Measurements from ENCODE around the gene SLC36A3. TPM values are rescaled to one million over a fixed set of nuclear protein-coding genes. Genes with fewer than 3 reads are reported as not detected.

SLC36A3 gene
- total RNA-seq: not detected in 2 replicates

DNA sequence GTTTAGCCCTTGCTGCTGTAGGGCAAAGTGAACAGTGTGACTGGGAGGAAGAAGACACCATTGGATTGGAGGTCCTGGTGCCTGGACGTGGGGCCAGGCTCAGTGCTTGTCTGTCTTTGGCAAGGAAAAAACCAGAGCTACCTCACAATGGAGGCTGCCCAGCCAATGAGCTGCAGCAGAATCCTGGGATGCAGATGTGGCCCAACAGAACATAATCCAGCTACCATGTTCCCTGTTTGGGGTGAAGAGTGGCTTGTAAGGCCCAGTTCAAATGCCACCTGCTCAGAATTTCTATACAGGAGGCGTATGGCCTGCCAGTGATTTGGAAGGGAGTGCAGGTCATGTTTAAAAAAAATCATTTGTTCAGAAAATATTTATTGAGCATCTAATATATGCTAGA, at the start of gene SLC36A3:
Gene SLC36A3 (minus strand): TSS at position 101 of the 400 bp plus-strand sequence. CDS start 412 bp downstream, outside the sequence.
- no peak within 1 kb of the TSS for H3K27ac Mint-ChIP-seq
- H3K4me1 Mint-ChIP-seq: no peaks in the 10 kb centered on the region
- no peak within 1 kb of the TSS for H3K4me3 Mint-ChIP-seq
- DNase-seq: no peak
- H3K36me3 Mint-ChIP-seq (ENCODE audit: low read depth): no peaks in the 10 kb centered on the region
- no peaks in the 10 kb centered on the region for H3K9me3 Mint-ChIP-seq
- H3K27me3 Mint-ChIP-seq: peaks cover 44% of the 10 kb centered on the region
- intact Hi-C loops (cut with micrococcal nuclease): no loop called here

DNA sequence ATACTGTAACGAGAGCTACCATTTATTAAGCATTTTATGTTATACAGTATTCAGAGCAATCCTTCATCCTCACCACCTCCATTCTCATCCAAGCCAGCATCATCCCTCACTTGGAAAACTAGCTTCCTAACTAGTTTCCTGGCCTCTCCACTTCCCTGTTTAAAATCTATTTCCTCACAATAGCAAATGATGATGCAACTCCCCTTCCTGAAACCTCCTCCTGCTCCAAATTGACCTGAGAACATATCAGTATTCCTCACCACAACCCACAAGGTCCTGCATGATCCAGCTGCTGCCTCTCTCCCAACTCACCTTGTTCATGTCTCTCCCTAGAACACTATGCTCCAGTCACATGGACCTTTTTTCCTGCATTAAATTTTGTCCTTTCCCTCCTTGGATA, 48.1 kb upstream of the SLC36A3 start:
- Mint-ChIP-seq H3K9me3 (no peaks in the 10 kb centered on the region), H3K4me3 (no peak overlapping the region), H3K4me1 (no peaks in the 10 kb centered on the region), H3K27ac (no peak overlapping the region), H3K36me3 (ENCODE audit: low read depth) (no peaks in the 10 kb centered on the region), H3K27me3 (peaks cover 16% of the 10 kb centered on the region)
- intact Hi-C loops (cut with micrococcal nuclease): no loop called here
- DNase-seq: no peak

DNA sequence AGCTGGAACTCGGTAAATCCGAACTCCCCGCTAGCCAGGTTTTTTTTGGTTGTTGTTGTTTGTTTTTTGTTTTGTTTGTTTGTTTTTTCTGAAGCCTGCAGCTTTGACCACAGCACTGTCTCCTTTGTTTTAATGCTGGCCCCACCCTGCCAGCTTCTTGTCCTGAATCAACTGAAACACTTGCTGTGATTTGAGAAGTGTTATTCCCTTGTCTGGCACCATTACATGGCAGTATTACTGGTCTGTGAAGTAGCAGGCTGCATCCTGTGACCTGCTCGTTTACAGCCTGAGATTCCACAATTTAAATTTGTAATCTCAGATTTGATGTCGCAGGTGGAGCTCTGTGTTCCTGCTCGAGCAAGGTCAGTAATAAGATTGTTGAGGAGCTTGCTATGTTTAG, 45.2 kb upstream of the SLC36A3 start:
- peaks cover 17% of the 10 kb centered on the region for H3K27me3 Mint-ChIP-seq
- no peak overlapping the region for H3K27ac Mint-ChIP-seq
- no peak for DNase-seq
- no peaks in the 10 kb centered on the region for H3K36me3 Mint-ChIP-seq (ENCODE audit: low read depth)
- H3K4me1 Mint-ChIP-seq: no peaks in the 10 kb centered on the region
- intact Hi-C loops (cut with micrococcal nuclease): no loop called here
- H3K4me3 Mint-ChIP-seq: no peak overlapping the region
- no peaks in the 10 kb centered on the region for H3K9me3 Mint-ChIP-seq

DNA sequence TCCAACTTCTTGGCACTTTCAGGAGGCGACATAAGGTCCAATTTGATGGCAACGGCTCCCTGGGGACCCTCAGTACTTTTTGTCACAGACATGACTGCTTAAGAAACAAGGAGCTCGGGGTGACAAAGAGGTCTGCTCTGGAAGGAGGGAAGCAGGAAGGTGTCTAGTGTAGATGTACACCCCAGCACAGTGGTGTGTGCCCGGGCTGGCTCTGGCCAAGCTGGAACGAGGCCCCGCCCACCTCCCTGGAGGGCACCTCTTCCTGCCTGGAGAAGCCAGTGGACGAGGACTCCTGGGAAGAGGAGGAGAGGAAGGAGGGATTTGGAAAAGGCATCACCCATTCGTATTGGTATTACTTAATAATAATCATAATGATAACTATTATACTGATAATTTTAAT, 43.8 kb upstream of the SLC36A3 start, which contains the start of gene SLC36A2:
Gene SLC36A2 (minus strand): TSS at position 191 of the 400 bp plus-strand sequence. CDS start 99 bp downstream, at position 92.
- no peaks in the 10 kb centered on the region for H3K36me3 Mint-ChIP-seq (ENCODE audit: low read depth)
- no peak for DNase-seq
- H3K27me3 Mint-ChIP-seq: peaks cover 15% of the 10 kb centered on the region
- H3K4me1 Mint-ChIP-seq: no peaks in the 10 kb centered on the region
- H3K27ac Mint-ChIP-seq: no peak within 1 kb of the TSS
- no peak within 1 kb of the TSS for H3K4me3 Mint-ChIP-seq
- intact Hi-C loops (cut with micrococcal nuclease): no loop called here
- H3K9me3 Mint-ChIP-seq: no peaks in the 10 kb centered on the region

DNA sequence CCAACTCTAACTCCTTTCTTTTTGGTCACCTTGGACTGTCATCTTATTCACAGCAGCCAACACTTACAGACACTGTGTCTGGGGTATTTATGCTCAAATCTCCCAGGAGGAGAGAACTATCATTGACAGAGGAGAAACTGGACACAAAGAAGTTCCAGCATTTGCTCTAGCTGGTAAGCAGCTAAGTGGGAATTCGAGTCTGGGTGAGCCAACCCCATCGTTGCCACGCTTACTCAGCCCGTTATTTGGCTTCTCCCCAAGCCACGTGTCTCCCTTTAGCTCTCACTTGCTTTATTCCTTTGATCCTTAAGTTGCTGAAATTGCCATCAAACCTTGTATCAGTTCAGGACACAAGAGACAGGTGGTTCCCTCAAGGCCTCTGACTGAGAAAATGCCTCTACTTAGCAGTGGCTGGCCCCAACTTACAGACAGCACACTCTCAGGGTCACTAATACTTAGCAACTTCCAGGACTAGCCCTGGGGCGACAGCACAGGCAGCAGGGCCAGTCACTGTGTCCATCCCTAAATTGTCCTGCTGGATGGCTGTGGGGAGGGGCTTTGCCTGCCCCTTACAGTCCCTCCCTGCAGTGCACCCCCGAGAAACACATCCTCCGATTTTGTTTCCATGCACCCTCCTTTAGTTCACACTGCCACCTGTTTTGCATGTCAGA, 42.4 kb upstream of the SLC36A3 start:
- Mint-ChIP-seq H3K36me3 (ENCODE audit: low read depth) (no peaks in the 10 kb centered on the region), H3K27ac (no peak overlapping the region), H3K4me3 (no peak overlapping the region), H3K9me3 (no peaks in the 10 kb centered on the region), H3K4me1 (no peaks in the 10 kb centered on the region), H3K27me3 (peaks cover 14% of the 10 kb centered on the region)
- no peak for DNase-seq
- intact Hi-C loops (cut with micrococcal nuclease): no loop called here

DNA sequence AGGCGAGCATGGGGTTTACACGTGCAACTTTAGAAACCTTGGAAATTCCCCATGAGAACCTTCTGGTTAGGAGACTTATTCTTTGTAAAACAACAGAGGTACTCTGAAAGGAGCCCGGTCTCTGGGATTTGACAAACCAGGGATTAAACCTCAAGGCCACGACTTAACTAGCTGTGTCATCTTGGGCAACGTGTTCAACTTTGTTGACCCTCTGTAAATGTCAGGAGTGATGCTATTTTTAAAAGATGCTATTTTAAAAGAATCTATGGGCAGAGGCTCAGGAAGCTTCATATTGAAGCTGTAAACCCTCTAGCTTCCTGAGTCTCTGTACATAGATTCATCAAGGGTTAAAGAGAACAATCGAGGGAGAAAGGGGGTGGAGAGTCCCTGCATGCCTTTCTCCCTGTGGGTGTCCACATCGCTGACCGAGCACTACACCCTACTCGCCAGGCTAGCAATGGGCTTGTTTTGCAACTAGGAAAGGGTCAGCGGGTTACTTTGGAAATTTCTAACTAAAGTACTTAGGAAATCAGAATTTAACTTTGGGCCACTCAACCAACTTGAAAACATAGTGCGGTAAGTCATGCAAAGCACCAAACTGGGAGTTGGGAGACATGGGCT, 41.7 kb upstream of the SLC36A3 start:
- Mint-ChIP-seq H3K36me3 (ENCODE audit: low read depth) (no peaks in the 10 kb centered on the region), H3K4me3 (no peak overlapping the region), H3K27me3 (peaks cover 16% of the 10 kb centered on the region), H3K4me1 (no peaks in the 10 kb centered on the region), H3K9me3 (no peaks in the 10 kb centered on the region), H3K27ac (no peak overlapping the region)
- DNase-seq: no peak
- intact Hi-C loops (cut with micrococcal nuclease): no loop called here

DNA sequence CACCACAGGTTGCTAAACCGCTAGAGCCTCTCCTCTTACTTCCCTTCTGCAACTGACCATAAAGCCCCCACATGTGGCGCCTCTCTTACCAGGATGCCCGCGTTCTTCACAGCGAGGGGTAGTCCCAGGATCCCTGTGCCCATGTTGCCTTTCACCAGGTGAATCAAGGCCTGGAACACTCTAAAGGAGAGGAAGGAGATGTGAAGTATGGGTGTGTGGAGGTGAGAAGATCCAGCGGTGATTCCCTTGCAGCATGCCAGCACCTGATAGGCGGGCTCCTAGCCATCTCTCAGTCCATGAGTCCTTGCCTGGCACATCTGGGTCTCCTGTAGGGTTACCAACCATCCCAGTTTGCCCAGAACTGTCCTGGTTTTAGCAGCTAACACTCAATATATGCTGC, 40.5 kb upstream of the SLC36A3 start:
- no peaks in the 10 kb centered on the region for H3K36me3 Mint-ChIP-seq (ENCODE audit: low read depth)
- H3K4me3 Mint-ChIP-seq: no peak overlapping the region
- no peaks in the 10 kb centered on the region for H3K4me1 Mint-ChIP-seq
- no peak for DNase-seq
- no peaks in the 10 kb centered on the region for H3K9me3 Mint-ChIP-seq
- H3K27ac Mint-ChIP-seq: no peak overlapping the region
- intact Hi-C loops (cut with micrococcal nuclease): no loop called here
- peaks cover 22% of the 10 kb centered on the region for H3K27me3 Mint-ChIP-seq

DNA sequence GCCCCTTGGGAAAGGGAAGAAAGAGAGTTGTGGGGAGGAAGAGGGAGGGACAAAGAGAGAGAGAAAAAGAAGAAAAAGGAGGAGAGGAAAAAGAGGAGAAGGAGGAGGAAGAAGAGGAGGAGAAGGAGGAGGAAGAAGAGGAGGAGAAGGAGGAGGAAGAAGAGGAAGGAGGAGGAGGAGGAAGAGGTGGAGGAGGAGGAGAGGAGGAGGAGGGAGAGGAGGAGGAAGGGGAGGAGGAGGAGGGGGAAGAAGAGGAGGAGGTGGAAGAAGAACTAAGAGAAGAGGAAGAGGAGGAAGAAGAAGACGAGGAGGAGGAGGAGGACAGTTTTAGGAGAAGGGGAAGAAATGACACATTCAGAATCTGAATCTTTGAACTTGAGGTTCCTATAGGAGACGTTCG, 36.4 kb upstream of the SLC36A3 start:
- Mint-ChIP-seq H3K27me3 (peaks cover 28% of the 10 kb centered on the region), H3K36me3 (ENCODE audit: low read depth) (no peaks in the 10 kb centered on the region), H3K27ac (no peak overlapping the region), H3K4me1 (no peaks in the 10 kb centered on the region), H3K9me3 (no peaks in the 10 kb centered on the region), H3K4me3 (no peak overlapping the region)
- DNase-seq: no peak
- intact Hi-C loops (cut with micrococcal nuclease): no loop called here

DNA sequence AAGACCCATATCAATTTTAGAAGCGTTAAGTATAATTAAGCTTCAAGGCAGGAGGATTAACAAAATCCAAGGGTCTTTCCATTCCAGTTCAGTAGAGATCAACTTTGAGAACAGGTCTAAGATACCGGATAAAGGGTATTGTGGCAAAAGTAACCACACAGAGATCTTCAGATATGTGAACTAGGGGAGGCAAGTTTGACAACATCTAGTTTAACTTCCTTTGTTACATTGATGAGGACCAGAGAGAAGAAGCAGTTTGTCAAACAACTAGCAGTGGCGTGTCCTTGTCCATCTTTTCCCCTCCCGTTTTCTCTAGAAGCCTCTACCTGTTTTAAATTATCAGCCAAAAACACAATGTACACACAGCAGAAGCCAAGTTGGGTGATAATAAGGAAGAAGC, 35.2 kb upstream of the SLC36A3 start:
- no peak for DNase-seq
- Mint-ChIP-seq H3K4me3 (no peak overlapping the region), H3K4me1 (no peaks in the 10 kb centered on the region), H3K9me3 (no peaks in the 10 kb centered on the region), H3K27ac (no peak overlapping the region), H3K36me3 (ENCODE audit: low read depth) (no peaks in the 10 kb centered on the region), H3K27me3 (peaks cover 25% of the 10 kb centered on the region)
- intact Hi-C loops (cut with micrococcal nuclease): no loop called here

DNA sequence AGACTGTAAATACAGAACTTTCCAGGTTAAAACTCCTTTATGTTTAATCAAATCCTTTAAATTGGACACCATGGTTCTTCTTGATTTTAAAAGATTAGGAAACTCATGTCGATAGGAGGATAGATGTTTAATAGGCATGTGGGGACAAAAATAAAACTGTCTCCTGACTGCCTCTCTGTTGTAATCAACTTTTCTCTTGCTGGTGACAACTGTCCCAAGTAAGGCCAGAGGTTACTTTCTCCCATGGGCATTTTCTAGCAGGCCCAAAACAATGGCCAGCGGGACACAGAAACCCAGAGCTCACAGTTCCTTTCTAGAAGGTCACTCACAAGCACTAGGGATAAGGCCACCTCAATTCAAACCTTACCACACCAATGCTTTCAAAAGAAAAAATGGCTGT, 29.3 kb upstream of the SLC36A3 start:
- intact Hi-C loops (cut with micrococcal nuclease): no loop called here
- Mint-ChIP-seq H3K27me3 (peaks cover 9% of the 10 kb centered on the region), H3K4me1 (peaks cover 2% of the 10 kb centered on the region), H3K9me3 (no peaks in the 10 kb centered on the region), H3K36me3 (ENCODE audit: low read depth) (no peaks in the 10 kb centered on the region), H3K4me3 (no peak overlapping the region), H3K27ac (no peak overlapping the region)
- DNase-seq: no peak

DNA sequence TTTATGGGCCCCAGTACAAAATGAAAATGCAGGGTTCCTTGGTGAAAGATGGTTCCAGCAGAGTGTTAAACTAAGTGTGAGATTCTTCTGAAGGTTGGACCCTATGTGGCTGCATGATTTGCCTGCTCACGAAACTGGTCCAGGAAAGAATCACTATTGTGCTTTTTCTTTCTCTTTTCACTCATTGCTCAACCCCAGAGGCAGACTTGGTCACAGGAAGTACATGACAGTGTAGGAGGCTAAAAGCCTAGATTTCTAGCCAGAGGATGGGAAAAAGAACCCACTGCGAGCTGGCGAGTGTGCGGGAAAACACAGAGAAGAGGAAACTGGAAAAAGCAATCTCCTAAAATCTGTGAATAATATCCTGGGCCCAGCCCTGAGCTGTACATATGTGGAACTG, 25.2 kb upstream of the SLC36A3 start:
- Mint-ChIP-seq H3K4me3 (no peak overlapping the region), H3K27ac (no peak overlapping the region), H3K27me3 (peaks cover 5% of the 10 kb centered on the region), H3K9me3 (peaks cover 4% of the 10 kb centered on the region), H3K4me1 (peaks cover 2% of the 10 kb centered on the region), H3K36me3 (ENCODE audit: low read depth) (no peaks in the 10 kb centered on the region)
- intact Hi-C loops (cut with micrococcal nuclease): no loop called here
- DNase-seq: no peak

DNA sequence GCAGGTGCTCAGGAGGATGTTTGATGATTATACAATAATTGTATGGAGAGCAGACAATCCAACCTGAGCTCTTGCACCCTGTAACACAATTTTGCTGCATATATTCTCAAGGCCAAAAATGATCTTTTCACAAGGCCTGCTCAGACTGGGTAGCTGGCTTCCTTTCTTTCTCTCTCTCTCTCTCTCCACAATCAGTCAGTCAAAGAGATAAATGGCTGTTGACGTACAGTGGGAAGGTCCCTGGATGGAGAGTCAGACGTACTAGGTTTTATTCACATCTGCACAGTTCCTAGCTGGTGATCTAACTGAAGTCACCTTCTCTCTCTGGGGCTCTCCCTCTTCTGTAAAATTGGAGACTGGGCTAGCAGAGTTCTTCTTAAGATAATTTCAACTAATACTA, 24.0 kb upstream of the SLC36A3 start:
- no peak overlapping the region for H3K4me3 Mint-ChIP-seq
- peaks cover 2% of the 10 kb centered on the region for H3K4me1 Mint-ChIP-seq
- H3K9me3 Mint-ChIP-seq: peaks cover 4% of the 10 kb centered on the region
- no peak for DNase-seq
- H3K36me3 Mint-ChIP-seq (ENCODE audit: low read depth): no peaks in the 10 kb centered on the region
- peaks cover 5% of the 10 kb centered on the region for H3K27me3 Mint-ChIP-seq
- no peak overlapping the region for H3K27ac Mint-ChIP-seq
- intact Hi-C loops (cut with micrococcal nuclease): no loop called here

DNA sequence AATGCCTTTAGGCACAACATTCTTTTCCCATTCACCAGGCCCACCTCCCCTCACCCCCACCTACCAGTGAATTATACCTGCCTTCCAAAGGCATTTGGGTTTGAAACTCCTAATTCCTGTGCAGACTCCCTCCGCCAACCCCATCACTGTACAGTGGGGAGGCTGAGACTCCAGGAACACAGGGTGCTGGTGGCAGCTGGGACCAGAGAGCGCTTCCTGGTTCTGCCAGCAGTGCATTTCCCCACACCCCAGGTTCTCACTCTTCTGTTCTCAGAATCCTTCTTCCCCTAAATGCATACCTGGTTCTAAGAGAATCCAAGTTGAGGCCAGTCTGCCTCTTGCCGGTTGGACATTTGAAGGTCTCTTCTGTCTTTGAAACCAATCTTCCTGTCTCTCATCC, 22.7 kb upstream of the SLC36A3 start:
- Mint-ChIP-seq H3K27ac (no peak overlapping the region), H3K36me3 (ENCODE audit: low read depth) (no peaks in the 10 kb centered on the region), H3K4me3 (no peak overlapping the region), H3K9me3 (peaks cover 4% of the 10 kb centered on the region), H3K27me3 (peaks cover 5% of the 10 kb centered on the region), H3K4me1 (peaks cover 2% of the 10 kb centered on the region)
- intact Hi-C loops (cut with micrococcal nuclease): no loop called here
- no peak for DNase-seq

DNA sequence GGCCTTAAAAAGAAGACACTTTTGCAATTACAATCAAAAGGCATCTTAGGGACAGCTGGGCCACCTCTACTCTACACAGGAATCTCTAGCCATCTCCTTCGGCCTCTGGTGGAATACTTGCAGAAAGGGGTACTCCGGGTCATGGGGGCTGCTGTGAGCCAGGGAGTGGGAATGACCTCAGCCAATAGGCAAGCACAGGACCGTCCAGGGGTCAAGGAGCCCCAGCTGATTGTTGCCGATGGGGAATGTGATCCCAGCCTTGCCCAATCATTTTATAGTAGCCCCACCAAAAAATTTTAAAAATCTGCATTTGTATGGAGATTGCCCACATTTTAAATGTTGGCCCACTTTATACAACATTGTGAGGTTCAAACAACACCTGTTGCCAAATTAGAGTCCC, 16.9 kb upstream of the SLC36A3 start:
- Mint-ChIP-seq H3K36me3 (ENCODE audit: low read depth) (no peaks in the 10 kb centered on the region), H3K4me1 (no peaks in the 10 kb centered on the region), H3K27ac (no peak overlapping the region), H3K9me3 (peaks cover 4% of the 10 kb centered on the region), H3K4me3 (no peak overlapping the region), H3K27me3 (peaks cover 4% of the 10 kb centered on the region)
- intact Hi-C loops (cut with micrococcal nuclease): no loop called here
- no peak for DNase-seq
